ENCODE results near the gene ITGA1. TPM values are rescaled to one million over a fixed set of nuclear protein-coding genes. Genes with fewer than 3 reads are reported as not detected.

The ITGA1 gene
- total RNA-seq, 1 donor from 2014 or later: 3.2 TPM

DNA sequence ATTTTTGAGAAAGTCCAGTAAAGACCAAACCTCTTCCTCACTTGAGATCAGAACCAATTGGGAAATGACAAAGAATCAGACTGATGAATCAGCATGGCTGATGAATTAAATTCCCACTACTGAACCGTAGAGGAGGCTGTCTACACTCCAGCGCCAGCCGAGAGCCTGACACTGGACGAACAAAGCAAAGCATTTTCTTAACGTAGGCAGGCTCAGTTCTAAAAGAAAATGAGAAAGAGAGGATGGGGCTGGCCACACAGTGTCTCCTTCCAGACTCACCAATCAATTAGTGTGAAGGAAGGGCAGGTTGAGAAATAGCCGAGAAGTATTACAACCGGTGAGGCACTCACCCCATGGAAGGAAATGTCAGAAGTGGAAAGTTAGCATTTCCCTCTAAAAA is 49.4 kb downstream of the ITGA1 start:
- DNase-seq (ENCODE audit: low read depth): peak; percentile 64
- H3K4me3 ChIP-seq (ENCODE audit: low read depth, low read length): peak overlapping the region; percentile 38
- TF ChIP-seq, protein P1, sequence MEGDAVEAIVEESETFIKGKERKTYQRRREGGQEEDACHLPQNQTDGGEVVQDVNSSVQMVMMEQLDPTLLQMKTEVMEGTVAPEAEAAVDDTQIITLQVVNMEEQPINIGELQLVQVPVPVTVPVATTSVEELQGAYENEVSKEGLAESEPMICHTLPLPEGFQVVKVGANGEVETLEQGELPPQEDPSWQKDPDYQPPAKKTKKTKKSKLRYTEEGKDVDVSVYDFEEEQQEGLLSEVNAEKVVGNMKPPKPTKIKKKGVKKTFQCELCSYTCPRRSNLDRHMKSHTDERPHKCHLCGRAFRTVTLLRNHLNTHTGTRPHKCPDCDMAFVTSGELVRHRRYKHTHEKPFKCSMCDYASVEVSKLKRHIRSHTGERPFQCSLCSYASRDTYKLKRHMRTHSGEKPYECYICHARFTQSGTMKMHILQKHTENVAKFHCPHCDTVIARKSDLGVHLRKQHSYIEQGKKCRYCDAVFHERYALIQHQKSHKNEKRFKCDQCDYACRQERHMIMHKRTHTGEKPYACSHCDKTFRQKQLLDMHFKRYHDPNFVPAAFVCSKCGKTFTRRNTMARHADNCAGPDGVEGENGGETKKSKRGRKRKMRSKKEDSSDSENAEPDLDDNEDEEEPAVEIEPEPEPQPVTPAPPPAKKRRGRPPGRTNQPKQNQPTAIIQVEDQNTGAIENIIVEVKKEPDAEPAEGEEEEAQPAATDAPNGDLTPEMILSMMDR (conservative IDR thresholded peaks at IDR 0.05; ENCODE audit: low read depth, low read length): peak; percentile 26

DNA sequence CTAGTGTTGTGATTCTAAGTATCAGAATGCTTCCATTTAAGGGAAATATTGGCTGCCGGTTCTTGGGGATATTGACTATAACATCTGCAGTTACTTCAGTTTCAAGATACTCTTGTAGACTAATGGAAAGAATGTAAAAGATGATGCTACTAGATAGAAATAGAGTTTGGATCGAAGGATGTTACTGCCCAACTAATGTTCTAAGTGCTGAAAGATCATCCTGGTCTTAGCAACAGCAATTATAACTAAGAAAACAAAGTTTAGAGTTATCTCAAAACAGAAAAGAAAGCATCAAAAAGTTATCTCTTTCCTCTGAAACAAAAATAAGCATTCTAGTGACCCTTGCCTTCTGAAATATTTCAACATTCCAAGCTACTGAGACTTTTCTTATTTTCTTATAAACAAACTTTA is 49.9 kb downstream of the ITGA1 start:
- TF ChIP-seq, protein P1 (conservative IDR thresholded peaks at IDR 0.05; ENCODE audit: low read depth, low read length): no peak
- DNase-seq (ENCODE audit: low read depth): no peak
- peak overlapping the region; percentile 38 for H3K4me3 ChIP-seq (ENCODE audit: low read depth, low read length)

DNA sequence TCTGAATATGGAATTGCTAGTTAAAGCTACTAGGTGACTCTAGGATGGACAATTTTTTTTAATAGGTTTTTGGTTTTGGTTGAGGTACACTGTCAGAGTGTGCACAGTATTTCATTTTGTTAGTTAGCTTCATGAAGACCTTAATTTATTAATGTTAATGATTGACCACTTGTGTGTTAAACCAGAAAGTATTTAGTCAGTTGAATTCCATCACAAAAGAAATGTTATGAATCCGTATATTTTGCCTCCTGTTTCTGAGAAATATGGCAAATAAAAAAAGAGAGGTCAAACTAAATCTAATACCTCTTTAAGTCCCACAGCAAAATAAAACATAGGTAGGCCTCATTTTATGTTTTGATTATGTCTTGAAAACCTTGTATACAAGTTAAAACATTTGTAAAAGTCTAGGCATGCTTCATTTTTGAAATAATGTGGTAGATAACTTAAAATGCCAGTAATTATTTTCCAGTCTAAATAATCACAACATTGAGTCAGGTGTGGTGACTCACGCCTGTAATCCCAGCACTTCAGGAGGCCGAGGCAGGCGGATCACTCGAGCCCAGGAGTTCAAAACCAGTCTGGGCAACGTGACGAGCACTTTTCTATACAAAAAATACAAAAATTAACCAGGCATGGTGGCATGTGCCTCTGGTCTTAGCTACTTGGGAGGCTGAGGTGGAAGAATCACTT is 50.8 kb downstream of the ITGA1 start:
- peak; percentile 52 for DNase-seq (ENCODE audit: low read depth)
- no peak overlapping the region for H3K4me3 ChIP-seq (ENCODE audit: low read depth, low read length)
- TF ChIP-seq, protein P1 (conservative IDR thresholded peaks at IDR 0.05; ENCODE audit: low read depth, low read length): no peak

GRCh38 chr5:52839285-52839684 is 51.6 kb downstream of the ITGA1 start:
- TF ChIP-seq, protein P1 (conservative IDR thresholded peaks at IDR 0.05; ENCODE audit: low read depth, low read length): no peak
- DNase-seq (ENCODE audit: low read depth): no peak
- no peak overlapping the region for H3K4me3 ChIP-seq (ENCODE audit: low read depth, low read length)

DNA sequence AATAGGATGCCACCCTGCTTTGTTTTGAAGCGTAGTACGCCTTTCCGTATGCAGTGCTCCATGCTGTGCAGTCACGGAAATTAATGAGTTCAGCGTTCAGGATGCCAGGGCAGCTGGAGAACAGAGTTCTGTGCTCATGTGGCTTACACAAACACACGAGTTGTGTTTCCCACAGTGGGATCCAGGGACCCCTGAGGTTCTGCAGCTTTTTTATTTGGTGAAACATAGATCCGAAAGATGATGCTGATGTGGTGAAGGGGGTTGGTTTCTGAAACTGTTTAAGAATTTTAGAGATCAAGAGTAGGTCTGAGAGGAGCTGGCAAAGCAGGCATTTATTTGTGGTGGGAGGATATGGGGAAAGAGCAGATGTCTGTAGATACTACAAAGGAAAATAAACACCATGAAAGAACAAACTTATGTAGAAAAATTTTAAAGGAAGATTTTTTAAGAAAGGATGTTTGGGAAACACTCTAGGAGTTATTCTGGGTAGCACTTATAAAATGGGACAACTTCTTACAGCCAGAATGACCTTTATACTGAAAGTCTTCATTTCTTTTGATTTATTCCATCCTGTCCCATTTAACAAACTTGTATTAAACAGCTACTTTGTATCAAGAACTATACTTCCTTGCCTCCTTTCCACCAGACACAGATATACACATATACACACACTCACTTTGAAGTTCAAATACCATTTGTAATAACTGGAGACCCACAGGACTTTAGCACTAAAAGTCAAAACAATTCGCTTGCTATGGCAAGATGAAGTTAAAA is 52.7 kb downstream of the ITGA1 start:
- TF ChIP-seq, protein P1 (conservative IDR thresholded peaks at IDR 0.05; ENCODE audit: low read depth, low read length): no peak
- H3K4me3 ChIP-seq (ENCODE audit: low read depth, low read length): peak overlapping the region; percentile 14
- no peak for DNase-seq (ENCODE audit: low read depth)

DNA sequence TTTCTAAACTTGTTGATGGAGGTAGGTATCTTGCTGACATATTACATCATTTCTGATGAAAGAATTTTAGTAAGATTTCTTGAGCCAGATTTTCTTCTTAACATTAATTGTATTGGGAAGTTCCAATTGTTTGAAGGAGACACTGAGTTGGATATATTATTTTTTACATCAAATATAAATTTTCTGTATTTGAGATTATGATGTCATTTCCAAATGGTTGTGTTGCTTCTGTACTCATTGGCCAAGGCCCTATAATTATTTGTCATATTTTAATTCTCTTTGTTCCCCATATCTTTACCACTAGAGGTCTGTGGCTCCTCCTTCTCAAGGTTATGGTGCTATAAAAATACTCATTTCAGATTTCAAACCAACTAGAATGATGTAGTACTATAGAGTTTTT is 53.4 kb downstream of the ITGA1 start:
- no peak overlapping the region for H3K4me3 ChIP-seq (ENCODE audit: low read depth, low read length)
- no peak for DNase-seq (ENCODE audit: low read depth)
- TF ChIP-seq, protein P1 (conservative IDR thresholded peaks at IDR 0.05; ENCODE audit: low read depth, low read length): no peak

Data from epithelial cell of proximal tubule (primary cell).